GDM1 (cell line): Measurements from ENCODE around the gene CFL2.

Experiments
- DNase-seq: peaks from one replicate; lab custom pipeline; 2025; lab: John Stamatoyannopoulos, UW

Gene CFL2

GRCh38 chr14:34676516-34677211 lies 37.7 kb downstream of the CFL2 start:
- DNase-seq = no peak

GRCh38 chr14:34673702-34674101 lies 40.7 kb downstream of the CFL2 start:
- no peak for DNase-seq

GRCh38 chr14:34671716-34672115 lies 42.7 kb downstream of the CFL2 start:
- DNase-seq = no peak

GRCh38 chr14:34668111-34668510 lies 46.3 kb downstream of the CFL2 start:
- DNase-seq = no peak

GRCh38 chr14:34667007-34667406 lies 47.4 kb downstream of the CFL2 start:
- DNase-seq = no peak

GRCh38 chr14:34665785-34666435 lies 48.5 kb downstream of the CFL2 start:
- DNase-seq = no peak

GRCh38 chr14:34662561-34663088 lies 51.8 kb downstream of the CFL2 start:
- DNase-seq = no peak

GRCh38 chr14:34660796-34661195 lies 53.6 kb downstream of the CFL2 start:
- no peak for DNase-seq
